H1 (cell line): ENCODE measurements around the gene COL6A2. TPM values are rescaled to one million over a fixed set of nuclear protein-coding genes. Genes with fewer than 3 reads are reported as not detected.

Experiments used
- CTCF ChIA-PET: fragments of 300-600 bp; sonication (Branson Sonifier 250); formaldehyde crosslinking; loops from one replicate; lab custom pipeline; 2021; ENCODE audit not compliant: partially characterized antibody; lab: Charles Lee
- POLR2A ChIA-PET: fragments of 300-600 bp; sonication (Branson Sonifier 250); formaldehyde crosslinking; loops from one replicate; lab custom pipeline; 2021; ENCODE audit warnings: inconsistent platforms; ENCODE audit not compliant: partially characterized antibody; lab: Charles Lee
- DNase-seq, 2 experiments: peaks; one replicate each; pipeline versions ENCODE4 v3.0.0 to v3.0.0-alpha.2; 2010 to 2022; ENCODE audit warnings: low spot score in 2 of 2, low read depth in 1 of 2, mixed read lengths in 1 of 2
- FAIRE-seq: peaks from 2 replicates; lab custom pipeline; 2011; peaks lifted over from hg19 to GRCh38; lab: Jason Lieb, UNC
- H2AFZ ChIP-seq: 2 replicates; pipeline ENCODE4 v1.8.1; 2012; ENCODE audit warnings: low read length, inconsistent platforms
- H2AK5ac ChIP-seq: 2 replicates; pipeline ENCODE4 v1.6.1; 2013; ENCODE audit warnings: low read depth, low read length
- H2BK120ac ChIP-seq: replicated peaks from 2 replicates; pipeline ENCODE3; 2013; ENCODE audit warnings: low read depth, low read length, inconsistent platforms
- H2BK12ac ChIP-seq: 2 replicates; pipeline ENCODE4 v1.6.1; 2013; ENCODE audit warnings: low read depth, low read length
- H2BK15ac ChIP-seq: 2 replicates; pipeline ENCODE4 v1.6.1; 2013; ENCODE audit warnings: low read length
- H2BK20ac ChIP-seq: 2 replicates; pipeline ENCODE4 v1.6.1; 2013; ENCODE audit warnings: low read length
- H2BK5ac ChIP-seq: 2 replicates; pipeline ENCODE4 v1.6.1; 2013; ENCODE audit warnings: low read depth, low read length
- H3K14ac ChIP-seq: 2 replicates; pipeline ENCODE4 v1.6.1; 2013; ENCODE audit warnings: inconsistent platforms; ENCODE audit not compliant: insufficient read length
- H3K18ac ChIP-seq: 2 replicates; pipeline ENCODE4 v1.6.1; 2013; ENCODE audit warnings: low read length; ENCODE audit errors: extremely low read depth
- H3K23ac ChIP-seq: 2 replicates; pipeline ENCODE4 v1.6.1; 2013; ENCODE audit warnings: inconsistent platforms; ENCODE audit not compliant: insufficient read length
- H3K23me2 ChIP-seq: 2 replicates; pipeline ENCODE4 v1.6.1; 2013; ENCODE audit warnings: low read depth, low read length
- H3K27ac ChIP-seq: 2 replicates; pipeline ENCODE4 v1.6.1; 2011; ENCODE audit warnings: low read depth, low read length, inconsistent platforms
- H3K27me3 ChIP-seq, 4 experiments: replicated peaks in 1 of 4; 1 replicate in 1 of 4; 2 replicates in 3 of 4; pipeline versions ENCODE4 v1.6.1 to v1.8.1; 2011 to 2013; ENCODE audit warnings: low read length in 3 of 4, mild to moderate bottlenecking in 3 of 4, inconsistent platforms in 2 of 4, mixed read lengths in 2 of 4, moderate library complexity in 1 of 4; ENCODE audit not compliant: control insufficient read depth in 3 of 4, insufficient read depth in 3 of 4; ENCODE audit errors: extremely low read depth in 1 of 4
- H3K36me3 ChIP-seq, 4 experiments: 2 replicates each; pipeline versions ENCODE4 v1.6.1 to v1.8.1; 2011 to 2013; ENCODE audit warnings: mild to moderate bottlenecking in 4 of 4, low read length in 3 of 4, moderate library complexity in 2 of 4, control low read depth in 1 of 4, inconsistent platforms in 1 of 4; ENCODE audit not compliant: insufficient read depth in 4 of 4, control insufficient read depth in 2 of 4
- H3K4ac ChIP-seq: replicated peaks from 2 replicates; pipeline ENCODE3; 2013; ENCODE audit warnings: low read length, low read depth, mixed read lengths, inconsistent platforms; ENCODE audit not compliant: insufficient read length
- H3K4me1 ChIP-seq, 4 experiments: replicated peaks in 1 of 4; 1 replicate in 1 of 4; 2 replicates in 3 of 4; pipeline versions ENCODE4 v1.6.1 to v1.8.1; 2011 to 2013; ENCODE audit warnings: low read length in 3 of 4, inconsistent platforms in 2 of 4, mixed read lengths in 1 of 4; ENCODE audit not compliant: insufficient read depth in 4 of 4, control insufficient read depth in 3 of 4
- H3K4me2 ChIP-seq, 2 experiments: 2 replicates each; pipeline versions ENCODE4 v1.6.1 to v1.8.1; 2011 to 2013; ENCODE audit warnings: low read depth in 2 of 2, low read length in 2 of 2, control low read depth in 1 of 2, inconsistent platforms in 1 of 2, mild to moderate bottlenecking in 1 of 2; ENCODE audit not compliant: insufficient read depth in 1 of 2
- H3K4me3 ChIP-seq, 4 experiments: fragments of 200-600, 300-600 bp in 1 of 4; sonication (generic), shearing (Covaris generic), sonication (Bioruptor Twin) in 1 of 4; 2 replicates each; pipeline versions ENCODE4 v1.5.1 to v1.8.1; 2011 to 2016; ENCODE audit warnings: low read length in 4 of 4, low read depth in 3 of 4, control low read depth in 2 of 4, inconsistent platforms in 2 of 4, mild to moderate bottlenecking in 2 of 4, mixed read lengths in 1 of 4, moderate library complexity in 1 of 4; ENCODE audit not compliant: insufficient read depth in 2 of 4; ENCODE audit errors: extremely low read depth in 1 of 4
- H3K56ac ChIP-seq: replicated peaks from 2 replicates; pipeline ENCODE3; 2013; ENCODE audit warnings: low read depth, mild to moderate bottlenecking, mixed read lengths, low read length, inconsistent platforms; ENCODE audit not compliant: insufficient read length
- H3K79me1 ChIP-seq: 2 replicates; pipeline ENCODE4 v1.6.1; 2013; ENCODE audit warnings: low read depth, low read length, control low read depth
- H3K79me2 ChIP-seq, 2 experiments: 2 replicates each; pipeline versions ENCODE4 v1.6.1 to v1.8.1; 2012 to 2013; ENCODE audit warnings: low read length in 2 of 2, mild to moderate bottlenecking in 2 of 2, inconsistent platforms in 1 of 2; ENCODE audit not compliant: insufficient read depth in 2 of 2, control insufficient read depth in 1 of 2
- H3K9ac ChIP-seq, 4 experiments: replicated peaks in 1 of 4; 1 replicate in 1 of 4; 2 replicates in 3 of 4; pipeline versions ENCODE4 v1.6.1 to v1.8.1; 2011 to 2013; ENCODE audit warnings: low read depth in 3 of 4, low read length in 3 of 4, control low read depth in 2 of 4, mild to moderate bottlenecking in 2 of 4, moderate library complexity in 2 of 4, inconsistent platforms in 1 of 4; ENCODE audit errors: extremely low read depth in 1 of 4
- H3K9me3 ChIP-seq, 2 experiments: 2 replicates each; pipeline versions ENCODE4 v1.6.1 to v1.8.1; 2012 to 2013; ENCODE audit warnings: mild to moderate bottlenecking in 2 of 2, moderate library complexity in 2 of 2, control low read depth in 1 of 2, inconsistent platforms in 1 of 2, low read depth in 1 of 2, low read length in 1 of 2, mixed read lengths in 1 of 2; ENCODE audit not compliant: insufficient read depth in 2 of 2
- H4K20me1 ChIP-seq, 2 experiments: replicated peaks in 1 of 2; 2 replicates each; pipeline versions ENCODE3 to v1.8.1; 2011 to 2013; ENCODE audit warnings: inconsistent platforms in 2 of 2, low read length in 2 of 2, mild to moderate bottlenecking in 1 of 2; ENCODE audit not compliant: insufficient read depth in 2 of 2, control insufficient read depth in 1 of 2
- H4K5ac ChIP-seq: 2 replicates; pipeline ENCODE4 v1.6.1; 2013; ENCODE audit warnings: low read length, low read depth, mixed read lengths, inconsistent platforms; ENCODE audit not compliant: insufficient read length
- H4K8ac ChIP-seq: 2 replicates; pipeline ENCODE4 v1.8.0; 2013; ENCODE audit warnings: mild to moderate bottlenecking, moderate library complexity, low read length, inconsistent platforms; ENCODE audit not compliant: insufficient read depth; ENCODE audit errors: extremely low read depth
- H4K91ac ChIP-seq: replicated peaks from 2 replicates; pipeline ENCODE3; 2013; ENCODE audit warnings: low read length, mixed read lengths, inconsistent platforms; ENCODE audit not compliant: insufficient read length
- BRCA1 ChIP-seq: IDR thresholded peaks from 2 replicates; pipeline ENCODE4 v1.6.1; 2012; ENCODE audit warnings: low read depth, low read length, improper control_type of control experiment
- CHD2 ChIP-seq: IDR thresholded peaks from 2 replicates; pipeline ENCODE4 v1.6.1; 2012; ENCODE audit warnings: low read length, improper control_type of control experiment
- EZH2 ChIP-seq: fragments of 200-600 bp; sonication (generic); IDR thresholded peaks from 2 replicates; pipeline ENCODE4 v1.7.1; 2012; ENCODE audit warnings: low read depth, mild to moderate bottlenecking, moderate library complexity, low read length, inconsistent platforms; ENCODE audit not compliant: severe bottlenecking
- GABPA ChIP-seq: IDR thresholded peaks from 2 replicates; pipeline ENCODE4 v1.6.1; 2011; ENCODE audit warnings: mild to moderate bottlenecking, low read length, moderate library complexity, borderline replicate concordance; ENCODE audit not compliant: insufficient read depth
- HDAC6 ChIP-seq: IDR thresholded peaks from one replicate; pipeline ENCODE4 v1.7.1; 2012; ENCODE audit warnings: low read depth, mild to moderate bottlenecking, inconsistent platforms, low read length, moderate library complexity
- MAFK ChIP-seq: IDR thresholded peaks from 2 replicates; pipeline ENCODE4 v1.6.1; 2012; ENCODE audit warnings: low read depth, mild to moderate bottlenecking, improper control_type of control experiment, low read length
- POLR2A ChIP-seq, 2 experiments: IDR thresholded peaks; 1 replicate in 1 of 2; 2 replicates in 1 of 2; pipeline ENCODE4 v1.6.1; 2011; ENCODE audit warnings: low read depth in 2 of 2, low read length in 2 of 2, mild to moderate bottlenecking in 2 of 2; ENCODE audit errors: control extremely low read depth in 1 of 2
- RXRA ChIP-seq: IDR thresholded peaks from 2 replicates; pipeline ENCODE4 v1.6.1; 2011; ENCODE audit warnings: low read depth, mild to moderate bottlenecking, low read length, moderate library complexity; ENCODE audit not compliant: insufficient read depth
- SP1 ChIP-seq: IDR thresholded peaks from 2 replicates; pipeline ENCODE4 v1.6.1; 2011; ENCODE audit warnings: low read depth, low read length
- SP4 ChIP-seq: IDR thresholded peaks from 2 replicates; pipeline ENCODE4 v1.6.1; 2012; ENCODE audit warnings: low read length, inconsistent platforms
- TBP ChIP-seq: IDR thresholded peaks from 2 replicates; pipeline ENCODE4 v1.6.1; 2011; ENCODE audit warnings: low read depth, low read length, improper control_type of control experiment
- YY1 ChIP-seq: IDR thresholded peaks from 2 replicates; pipeline ENCODE4 v1.6.1; 2011; ENCODE audit warnings: low read depth, mild to moderate bottlenecking, low read length
- ZNF274 ChIP-seq: IDR thresholded peaks from 2 replicates; pipeline ENCODE4 v1.7.0; 2012; ENCODE audit warnings: low read length, borderline replicate concordance; ENCODE audit errors: extremely low read depth
- WGBS, 2 experiments: shearing (Covaris generic) in 1 of 2; methylation state at CpG; one replicate each; pipeline versions ENCODE4 v1.1.6 to v1.1.7; 2013 to 2015; ENCODE audit warnings: low lambda C conversion rate in 2 of 2, mixed read lengths in 2 of 2, inconsistent platforms in 1 of 2, low coverage in 1 of 2, missing lambda C conversion rate in 1 of 2; ENCODE audit not compliant: insufficient replicate concordance in 2 of 2, insufficient coverage in 1 of 2, insufficient read length in 1 of 2; ENCODE audit errors: extremely low coverage in 1 of 2, missing lambda C conversion rate in 1 of 2; 5-methylcytosine and 5-hydroxymethylcytosine counted together
- polyA plus RNA-seq, 7 experiments: library from polyadenylated mRNA; depleted of rRNA in 3 of 7; stranded (reverse) in 5 of 7; unstranded in 2 of 7; fragments of >200 nt in 5 of 7; fragments of 200-250 nt in 2 of 7; gene quantifications; 1 replicate in 5 of 7; 2 replicates in 1 of 7; 4 replicates in 1 of 7; pipeline versions ENCODE4 v1.2.1 to v1.2.3, GENCODE V29; 2011 to 2013; ENCODE audit warnings: missing spikeins in 2 of 7, mixed read lengths in 2 of 7
- total RNA-seq: library from RNA; stranded (reverse); fragmentation: NEBNext Ultra II Directional; extraction: Animal tissue kit (Norgen Biotek cat#: 25700); gene quantifications from 2 replicates; pipeline ENCODE4 v1.2.1, GENCODE V29; 2021

COL6A2 gene
- total and polyA plus RNA-seq, 2 of the 8 experiments (the other 6 are each of a cell fraction or from before 2014, with no cell fraction given): 60.1 to 62.7 TPM

DNA sequence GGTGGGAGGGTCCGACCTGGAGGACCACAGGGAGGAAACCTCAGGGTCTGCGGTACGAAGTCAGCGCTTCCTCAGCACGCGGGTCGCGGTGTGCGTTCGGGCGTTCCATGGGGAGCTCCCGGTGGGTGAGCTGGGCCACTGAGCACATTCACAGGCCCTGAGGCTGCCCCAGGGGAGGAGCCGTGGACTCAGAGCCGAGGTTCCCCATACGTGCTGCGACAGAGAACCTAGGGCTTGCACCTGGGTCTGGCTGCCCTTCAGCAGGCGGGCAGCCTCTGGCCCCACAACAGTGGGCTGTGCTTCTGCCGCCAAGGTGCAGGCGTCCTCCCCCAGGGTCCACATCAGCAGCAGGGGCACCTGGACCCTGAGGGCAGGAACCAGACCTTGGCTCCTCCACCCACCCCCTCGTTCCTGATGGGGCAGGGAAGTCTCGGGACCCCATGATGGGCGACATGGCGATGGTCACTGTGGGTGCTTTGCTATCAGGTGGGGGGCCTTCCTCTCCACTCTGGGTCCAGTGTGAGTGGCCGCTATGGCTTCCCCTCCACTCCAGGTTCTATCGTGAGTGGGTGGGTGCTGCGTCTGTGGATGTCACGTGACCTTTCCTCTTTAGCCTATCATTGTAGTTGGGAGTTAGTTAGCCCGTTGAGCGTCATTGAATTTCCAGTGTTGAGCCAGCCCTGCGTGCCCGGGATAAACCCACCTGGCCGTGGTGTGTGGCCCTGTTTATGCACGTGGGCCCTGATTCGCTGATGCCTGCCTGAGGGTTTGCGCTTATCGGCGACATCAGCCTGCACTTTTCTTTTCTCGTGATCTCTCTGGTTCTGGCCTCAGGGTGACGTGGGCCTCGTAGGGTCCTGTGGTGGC, 29.6 kb downstream of the COL6A2 start:
- Histone ChIP-seq H3K36me3 (peaks cover 2 to 17% (median 3%) of the 10 kb centered on the region in 4 experiments; a peak in 4 of 8 replicates), H2BK120ac (no peak overlapping the region), H3K79me2 (no peaks in the 10 kb centered on the region), H3K56ac (no peak overlapping the region), H2AK5ac (no peak overlapping the region), H3K9me3 (no peaks in the 10 kb centered on the region; a peak in 1 of 4 replicates), H2AFZ (no peak overlapping the region), H3K27me3 (no peaks in the 10 kb centered on the region), H3K4me2 (no peak overlapping the region), H4K8ac (no peak overlapping the region), H3K4me3 (no peak overlapping the region), H3K9ac (no peak overlapping the region), H4K91ac (no peak overlapping the region), H3K23me2 (peaks cover 7% of the 10 kb centered on the region; the same call in 1 of the 2 replicates), H3K23ac (no peak overlapping the region), H3K79me1 (no peaks in the 10 kb centered on the region), H4K20me1 (peaks cover 0 to 15% of the 10 kb centered on the region in 2 experiments), H3K27ac (no peak overlapping the region; the same call in 1 of the 2 replicates), H3K18ac (no peak overlapping the region), H4K5ac (no peak overlapping the region), H3K4ac (no peak overlapping the region), H2BK20ac (no peak overlapping the region), H2BK12ac (no peak overlapping the region), H2BK5ac (peak overlapping the region; percentile 24; the same call in 1 of the 2 replicates), H3K4me1 (peaks cover 0 to 7% (median 0%) of the 10 kb centered on the region in 4 experiments; a peak in 2 of 7 replicates), H2BK15ac (no peak overlapping the region), H3K14ac (no peak overlapping the region)
- CTCF ChIA-PET: interaction anchor here (0.6 to 1.7 kb wide), 4 partner anchors 12 to 157 kb away, joined by 3 to 6 read pairs (median 4); no protein-coding TSS in a partner anchor
- WGBS, 2 experiments: 96% methylated on average over 36 of the region's 40 CpGs; no CpG with 5 or more reads in 1 of the 2 experiments
- FAIRE-seq: no peak
- POLR2A ChIA-PET: interaction anchor here (0.5 kb wide), 1 partner anchor 240 kb away, joined by 3 read pairs; no protein-coding TSS in a partner anchor
- peak in 1 of 2 experiments; percentile 38 for DNase-seq
- no peak for TF ChIP-seq GABPA
- no peak for TF ChIP-seq EZH2
- TF ChIP-seq SP4: no peak
- TF ChIP-seq YY1: no peak
- TF ChIP-seq TBP: no peak
- TF ChIP-seq SP1: no peak
- no peak for TF ChIP-seq MAFK
- no peak for TF ChIP-seq POLR2A (IDR thresholded peaks at IDR 0.05; ENCODE audit: control extremely low read depth in 1 of 2, low read depth in 2 of 2, low read length in 2 of 2)
- TF ChIP-seq CHD2: no peak
- no peak for TF ChIP-seq BRCA1
- TF ChIP-seq HDAC6: no peak
- no peak for TF ChIP-seq RXRA
- no peak for TF ChIP-seq ZNF274
